Measurements from ENCODE around the gene ARMS2. TPM values are rescaled to one million over a fixed set of nuclear protein-coding genes. Genes with fewer than 3 reads are reported as not detected.

The ARMS2 gene
- total RNA-seq, 1 donor from 2014 or later: not detected

DNA sequence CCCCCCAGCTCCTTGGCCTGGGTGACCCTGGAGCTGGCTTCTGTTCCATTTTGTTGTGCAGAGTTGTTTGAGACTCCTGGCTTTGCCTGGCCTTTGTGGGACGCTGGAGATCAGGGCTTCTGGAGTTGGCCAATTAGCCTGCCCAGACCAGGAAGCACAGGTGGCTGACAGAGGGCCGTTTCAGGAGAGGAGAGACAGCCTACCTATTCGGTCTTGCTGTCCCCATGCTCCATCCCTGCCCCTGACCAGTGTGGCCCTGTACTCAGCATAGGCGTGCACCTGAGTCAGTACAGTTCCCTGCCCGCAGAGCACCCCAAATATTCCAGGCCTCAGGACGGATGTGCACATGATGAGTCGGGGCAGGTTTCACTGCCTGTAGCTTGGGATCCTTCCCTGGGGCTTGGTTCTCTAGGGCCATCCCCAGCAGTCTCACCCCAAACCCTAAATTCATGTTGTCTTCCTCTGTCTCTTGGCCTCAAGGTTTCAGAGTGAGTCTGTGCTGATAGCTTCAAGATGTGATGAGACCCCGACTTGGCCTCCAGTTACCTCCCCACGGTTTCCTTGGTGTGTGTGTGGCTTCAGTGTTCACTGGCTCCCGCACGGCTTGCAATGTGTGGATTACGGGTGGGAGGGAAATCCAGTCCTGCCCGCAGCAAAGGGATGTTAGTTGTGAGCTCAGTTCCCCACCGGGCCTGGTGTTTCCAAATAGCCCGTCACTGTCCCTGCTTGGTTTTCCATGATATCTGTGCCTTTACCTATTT, 51.6 kb downstream of the ARMS2 start:
- Mint-ChIP-seq H3K27me3 (ENCODE audit: unreplicated experiment) (no peaks in the 10 kb centered on the region), H3K9me3 (ENCODE audit: unreplicated experiment) (no peaks in the 10 kb centered on the region), H3K4me1 (ENCODE audit: unreplicated experiment) (peaks cover 40% of the 10 kb centered on the region), H3K27ac (ENCODE audit: unreplicated experiment) (peak overlapping the region; percentile 68), H3K4me3 (ENCODE audit: unreplicated experiment) (no peak overlapping the region), H3K36me3 (ENCODE audit: unreplicated experiment) (peaks cover 70% of the 10 kb centered on the region)
- TF ChIP-seq CTCF (IDR thresholded peaks at IDR 0.05): no peak
- DNase-seq (ENCODE audit: extremely low spot score, unreplicated experiment): no peak

Small RNAs within 50 kb of the gene (microRNA-seq; reads per million reads assigned to microRNA genes)
- gene MIR3941 (ENCODE audit: unreplicated experiment): not detected

Other genes with a start within 250 kb of the ARMS2 start
- gene BTBD16, start 183.4 kb upstream of the ARMS2 start, total RNA-seq: not detected in 2 replicates
- 62.8 and 66.9 TPM in 2 replicates for gene PLEKHA1, start 79.9 kb upstream of the ARMS2 start, total RNA-seq
- 1,546 and 1,638 TPM in 2 replicates for gene HTRA1, start 6.9 kb downstream of the ARMS2 start, total RNA-seq
- gene DMBT1, start 106.1 kb downstream of the ARMS2 start, total RNA-seq: 0.08 TPM in 2 replicates
- not detected in 2 replicates for gene C10orf120, start 245.2 kb downstream of the ARMS2 start, total RNA-seq